NT2/D1 (cell line): ENCODE results near the gene PMM1.

Experiments used
- SUZ12 ChIP-seq: IDR thresholded peaks from 2 replicates; pipeline ENCODE4 v1.6.1; 2011; ENCODE audit not compliant: insufficient read length, insufficient read depth; ENCODE audit errors: extremely low read depth
- ZNF274 ChIP-seq: IDR thresholded peaks from 2 replicates; pipeline ENCODE4 v1.6.1; 2011; ENCODE audit warnings: mild to moderate bottlenecking, low read depth, low read length

DNA sequence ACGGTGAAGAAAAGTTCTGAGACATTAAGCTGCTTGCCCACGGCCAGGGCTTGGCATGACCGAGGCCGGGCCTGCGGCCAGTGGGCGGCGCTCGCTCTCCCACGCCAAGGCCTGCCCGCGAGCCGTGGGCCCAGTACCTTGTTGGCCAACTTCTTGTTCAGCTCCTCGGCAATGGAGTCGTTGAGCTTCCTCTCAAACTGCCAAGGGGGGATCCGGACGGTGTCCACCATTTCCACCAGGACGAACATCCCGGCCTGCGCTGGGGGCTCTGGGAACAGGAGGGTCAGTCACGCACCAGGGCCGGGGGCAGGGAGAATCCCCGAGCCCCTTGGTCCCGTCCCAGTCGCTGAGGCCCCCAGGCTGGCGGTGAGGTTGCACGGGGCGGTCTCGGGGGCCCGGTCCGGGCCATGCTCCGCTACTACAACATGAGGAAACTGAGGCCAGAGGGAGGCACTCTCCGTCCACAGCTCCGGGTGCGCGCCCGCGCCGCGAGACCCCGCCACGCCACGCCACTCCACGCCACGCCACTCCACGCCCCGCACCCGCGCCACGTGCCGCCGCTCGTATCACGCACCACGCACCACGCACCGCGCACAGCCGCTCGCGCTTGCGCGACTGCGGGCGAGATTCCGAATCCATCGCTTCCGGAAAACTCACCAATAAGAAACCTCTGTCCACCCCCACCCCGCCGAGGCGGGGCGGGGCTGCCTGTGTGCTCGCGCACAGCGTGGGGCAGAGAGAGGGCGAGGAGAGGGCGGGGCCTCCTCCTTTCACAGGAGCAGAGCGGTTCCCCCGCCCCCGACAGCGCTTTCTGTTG lies 45.6 kb downstream of the PMM1 start, which contains the start of gene POLR3H:
- TF ChIP-seq ZNF274 (no peak), SUZ12 (no peak)
